K562 (cell line): ENCODE measurements around the gene HEMGN. TPM values are rescaled to one million over a fixed set of nuclear protein-coding genes. Genes with fewer than 3 reads are reported as not detected.

Experiments used
- ARID1B ChIP-seq: fragments of 450-650 bp; IDR thresholded peaks from 2 replicates; pipeline ENCODE4 v1.6.1; 2016; ENCODE audit warnings: antibody characterized with exemption, mild to moderate bottlenecking, inconsistent platforms
- CUX1 ChIP-seq: fragments of 200-800 bp; sonication (Bioruptor generic); IDR thresholded peaks from 2 replicates; pipeline ENCODE4 v1.6.1; 2016; ENCODE audit warnings: missing genetic modification characterization, missing compliant biosample characterization
- DIDO1 ChIP-seq: fragments of 450-650 bp; IDR thresholded peaks from 2 replicates; pipeline ENCODE4 v1.6.1; 2016; ENCODE audit warnings: low read depth, missing biosample characterization, missing genetic modification characterization
- NCOA4 ChIP-seq: fragments of 450-650 bp; IDR thresholded peaks from 2 replicates; pipeline ENCODE4 v1.6.1; 2018; ENCODE audit warnings: mild to moderate bottlenecking; ENCODE audit not compliant: partially characterized antibody
- PBX2 ChIP-seq, 2 experiments: IDR thresholded peaks in 1 of 2; conservative IDR thresholded peaks in 1 of 2; 2 replicates each; pipeline ENCODE4 v1.6.1; 2016; ENCODE audit warnings: low read depth in 2 of 2, mild to moderate bottlenecking in 1 of 2, missing compliant biosample characterization in 1 of 2, missing genetic modification characterization in 1 of 2, moderate library complexity in 1 of 2
- SMAD1 ChIP-seq: fragments of 150-350 bp; IDR thresholded peaks from 2 replicates; pipeline ENCODE4 v1.6.1; 2014; ENCODE audit warnings: low read length, low read depth; ENCODE audit not compliant: partially characterized antibody
- SNAPC5 ChIP-seq: fragments of 250-450 bp; sonication (Bioruptor Pico); IDR thresholded peaks from 2 replicates; pipeline ENCODE4 v1.8.0; 2021; ENCODE audit warnings: moderate library complexity, mild to moderate bottlenecking, inconsistent platforms
- TCF3 ChIP-seq: sonication (generic); formaldehyde crosslinking; IDR thresholded peaks from 2 replicates; pipeline ENCODE4 v1.4.0; 2020; ENCODE audit warnings: mild to moderate bottlenecking, missing genetic modification reagents
- TEAD1 ChIP-seq, 2 experiments: fragments of 450-650 bp in 1 of 2; sonication (generic) in 1 of 2; formaldehyde crosslinking; IDR thresholded peaks; 2 replicates each; pipeline versions ENCODE4 v1.4.0 to v1.8.0; 2020 to 2022; ENCODE audit warnings: mild to moderate bottlenecking in 2 of 2, missing genetic modification reagents in 1 of 2
- ZBTB9 ChIP-seq: fragments of 450-650 bp; formaldehyde crosslinking; IDR thresholded peaks from 2 replicates; pipeline ENCODE4 v1.4.0; 2020; ENCODE audit warnings: mild to moderate bottlenecking, moderate library complexity
- ZKSCAN3 ChIP-seq: fragments of 250-450 bp; sonication (Bioruptor Pico); IDR thresholded peaks from 2 replicates; pipeline ENCODE4 v1.4.0; 2020
- ZMIZ1 ChIP-seq, 2 experiments: fragments of 150-350 bp in 1 of 2; IDR thresholded peaks; 2 replicates each; pipeline ENCODE4 v1.6.1; 2012 to 2016; ENCODE audit warnings: low read depth in 2 of 2, low read length in 2 of 2, mild to moderate bottlenecking in 1 of 2, moderate library complexity in 1 of 2
- ZNF146 ChIP-seq: IDR thresholded peaks from one replicate; pipeline ENCODE4 v1.6.1; 2018; ENCODE audit warnings: missing compliant biosample characterization; ENCODE audit not compliant: unreplicated experiment
- ZSCAN32 ChIP-seq: fragments of 450-650 bp; formaldehyde crosslinking; IDR thresholded peaks from 2 replicates; pipeline ENCODE4 v1.4.0; 2020; ENCODE audit warnings: mild to moderate bottlenecking, moderate library complexity
- polyA plus RNA-seq, 8 experiments: library from polyadenylated mRNA; depleted of rRNA in 4 of 8; stranded (reverse) in 5 of 8; unstranded in 3 of 8; fragments of >200 nt; fragmentation: Nextera tagmentation in 2 of 8; fragmentation: Illumina TruSeq in 1 of 8; extraction: Ambion mirVana in 2 of 8; extraction: Trizol in 1 of 8; gene quantifications; 2 replicates each; pipeline versions ENCODE4 v1.2.1 to v1.2.3, GENCODE V29; 2011 to 2014; ENCODE audit warnings: inconsistent platforms in 1 of 8, missing spikeins in 1 of 8
- total RNA-seq, 7 experiments: library from RNA; depleted of rRNA in 6 of 7; stranded (reverse); fragments of >200 nt in 6 of 7; fragmentation: Illumina TruSeq in 2 of 7; extraction: Trizol in 2 of 7; gene quantifications; 2 replicates each; pipeline versions ENCODE4 v1.2.1 to v1.2.3, GENCODE V29; 2011 to 2021; ENCODE audit warnings: low replicate concordance in 1 of 7

HEMGN gene
- total and polyA plus RNA-seq, 9 of the 15 experiments (the other 6 are each of a cell fraction or from before 2014, with no cell fraction given): 56.3 to 258 (median 137) TPM

GRCh38 chr9:97943308-97943855 lies 5.4 kb upstream of the HEMGN start (continued):
- no peak for TF ChIP-seq CUX1 (CRISPR knock-in tag)
- no peak for TF ChIP-seq ZBTB9 (CRISPR knock-in tag)
- TF ChIP-seq ZNF146: no peak
- no peak for TF ChIP-seq SMAD1
- no peak for TF ChIP-seq NCOA4
- no peak for TF ChIP-seq ZKSCAN3 (CRISPR knock-in tag)
- TF ChIP-seq ZMIZ1 (IDR thresholded peaks at IDR 0.05; ENCODE audit: low read depth in 2 of 2, low read length in 2 of 2): peak in 1 of 2 experiments; percentile 86; a peak in 2 of 4 replicates
- TF ChIP-seq DIDO1: no peak
- peak; percentile 97 for TF ChIP-seq TCF3 (CRISPR knock-in tag)
- TF ChIP-seq PBX2 (CRISPR knock-in tag; IDR thresholded peaks at IDR 0.05; ENCODE audit: low read depth): no peak; the same call in 1 of the 2 replicates
- peak; percentile 98 for TF ChIP-seq PBX2 (tag; conservative IDR thresholded peaks at IDR 0.05; ENCODE audit: low read depth)
- 0 out of 4 replicates have a peak, but pooled peaks of 1 of the 2 experiments have one; percentile 8 for TF ChIP-seq TEAD1 (CRISPR knock-in tag; IDR thresholded peaks at IDR 0.05)
- TF ChIP-seq ARID1B: peak; percentile 99
- no peak for TF ChIP-seq ZSCAN32 (CRISPR knock-in tag)
- TF ChIP-seq SNAPC5 (CRISPR knock-in tag): no peak
